Uterus (tissue), 2 donors: ENCODE data around the gene SNAPC4.

Experiments used
- POLR2A ChIP-seq, 2 donors: fragments of 450-650 bp; IDR thresholded peaks; one replicate each; pipeline ENCODE4 v1.6.1; 2016; ENCODE audit warnings: antibody characterized with exemption in 2 of 2, mild to moderate bottlenecking in 1 of 2, moderate library complexity in 1 of 2
- TF ChIP-seq, protein P1 (sequence below), 4 experiments: fragments of 200-600 bp in 2 of 4; fragments of 450-650 bp in 2 of 4; sonication (generic) in 2 of 4; IDR thresholded peaks; one replicate each; pipeline ENCODE4 v1.5.1; 2016 to 2019; ENCODE audit warnings: antibody characterized with exemption in 4 of 4, mild to moderate bottlenecking in 2 of 4, moderate library complexity in 1 of 4

DNA sequence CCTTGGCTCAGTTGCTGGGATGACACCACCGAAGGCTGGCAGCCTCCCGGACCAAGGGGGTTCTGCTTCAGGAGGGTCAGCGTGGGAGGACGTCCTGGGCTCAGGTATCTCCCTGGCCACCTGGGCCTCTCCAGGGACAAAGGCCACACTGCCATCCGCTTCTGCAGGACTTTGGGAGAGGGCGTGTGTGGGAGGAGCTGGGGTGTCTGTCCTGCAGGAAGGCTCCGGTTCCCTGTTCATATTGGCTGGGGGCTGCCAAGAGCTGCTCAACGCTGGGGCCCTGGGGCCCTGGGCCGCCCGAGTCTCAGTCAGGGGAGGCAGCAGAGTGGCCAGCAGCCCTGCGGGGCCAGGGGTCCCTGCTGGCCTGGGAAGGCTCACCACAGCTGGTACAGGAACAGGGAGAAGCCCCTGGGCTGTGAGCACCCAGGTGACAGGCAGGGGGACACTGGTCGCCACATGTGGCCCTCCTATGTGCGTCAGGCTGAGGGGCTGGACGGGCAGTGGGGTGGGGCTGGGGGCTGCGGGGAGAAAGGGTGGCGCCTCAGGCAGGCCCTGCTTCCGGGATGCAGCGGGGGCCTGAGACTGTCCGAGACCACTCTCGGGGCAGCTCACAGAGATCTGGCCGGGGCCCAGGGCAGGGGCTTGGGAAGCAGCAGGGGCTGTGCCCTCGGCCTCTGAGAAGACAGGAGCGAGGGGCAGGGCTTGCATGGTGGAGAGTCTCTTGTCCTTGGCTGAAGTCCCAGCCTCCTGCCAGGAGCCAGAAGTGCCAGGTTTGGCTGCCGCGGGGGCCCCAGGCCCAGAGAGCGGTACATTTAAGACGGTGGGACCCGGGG, 21.6 kb downstream of the SNAPC4 start:
- TF ChIP-seq, protein P1, sequence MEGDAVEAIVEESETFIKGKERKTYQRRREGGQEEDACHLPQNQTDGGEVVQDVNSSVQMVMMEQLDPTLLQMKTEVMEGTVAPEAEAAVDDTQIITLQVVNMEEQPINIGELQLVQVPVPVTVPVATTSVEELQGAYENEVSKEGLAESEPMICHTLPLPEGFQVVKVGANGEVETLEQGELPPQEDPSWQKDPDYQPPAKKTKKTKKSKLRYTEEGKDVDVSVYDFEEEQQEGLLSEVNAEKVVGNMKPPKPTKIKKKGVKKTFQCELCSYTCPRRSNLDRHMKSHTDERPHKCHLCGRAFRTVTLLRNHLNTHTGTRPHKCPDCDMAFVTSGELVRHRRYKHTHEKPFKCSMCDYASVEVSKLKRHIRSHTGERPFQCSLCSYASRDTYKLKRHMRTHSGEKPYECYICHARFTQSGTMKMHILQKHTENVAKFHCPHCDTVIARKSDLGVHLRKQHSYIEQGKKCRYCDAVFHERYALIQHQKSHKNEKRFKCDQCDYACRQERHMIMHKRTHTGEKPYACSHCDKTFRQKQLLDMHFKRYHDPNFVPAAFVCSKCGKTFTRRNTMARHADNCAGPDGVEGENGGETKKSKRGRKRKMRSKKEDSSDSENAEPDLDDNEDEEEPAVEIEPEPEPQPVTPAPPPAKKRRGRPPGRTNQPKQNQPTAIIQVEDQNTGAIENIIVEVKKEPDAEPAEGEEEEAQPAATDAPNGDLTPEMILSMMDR (IDR thresholded peaks at IDR 0.05) = no peak
- TF ChIP-seq POLR2A (IDR thresholded peaks at IDR 0.05) = no peak
